CD4-positive, alpha-beta memory T cell (primary cell): ENCODE data around the gene POLR3C. TPM values are rescaled to one million over a fixed set of nuclear protein-coding genes. Genes with fewer than 3 reads are reported as not detected.

Experiments
- CTCF ChIA-PET: fragments of 350-600 bp; sonication (Branson Sonifier 250); formaldehyde crosslinking; loops from one replicate; lab custom pipeline; 2021; ENCODE audit warnings: inconsistent platforms; ENCODE audit not compliant: partially characterized antibody; lab: Charles Lee
- POLR2A ChIA-PET: fragments of 350-600 bp; sonication (Branson Sonifier 250); formaldehyde crosslinking; loops from one replicate; lab custom pipeline; 2021; ENCODE audit not compliant: partially characterized antibody; lab: Charles Lee
- DNase-seq, 5 donors: peaks; one replicate each; pipeline versions ENCODE4 v3.0.0 to v3.0.0-alpha.2; 2020 to 2022; ENCODE audit warnings: mixed read lengths in 1 of 5
- H3K27ac ChIP-seq: one replicate; pipeline ENCODE4 v1.7.0; 2013; ENCODE audit warnings: low read depth, low read length
- H3K27me3 ChIP-seq: 2 replicates; pipeline ENCODE4 v1.7.0; 2013; ENCODE audit warnings: mild to moderate bottlenecking, low read length, moderate library complexity; ENCODE audit not compliant: insufficient read depth
- H3K36me3 ChIP-seq: 2 replicates; pipeline ENCODE4 v1.7.0; 2013; ENCODE audit warnings: mild to moderate bottlenecking, low read length, moderate library complexity; ENCODE audit not compliant: insufficient read depth
- H3K4me1 ChIP-seq: 2 replicates; pipeline ENCODE4 v1.7.0; 2013; ENCODE audit warnings: mild to moderate bottlenecking, low read length, moderate library complexity; ENCODE audit not compliant: insufficient read depth
- H3K4me3 ChIP-seq, 2 donors: one replicate each; pipeline ENCODE4 v1.7.0; 2013; ENCODE audit warnings: low read length in 2 of 2, mild to moderate bottlenecking in 1 of 2
- H3K9me3 ChIP-seq, 2 donors: one replicate each; pipeline ENCODE4 v1.7.0; 2013; ENCODE audit warnings: low read length in 2 of 2, control low read depth in 1 of 2; ENCODE audit not compliant: control insufficient read depth in 1 of 2
- H3K27ac Mint-ChIP-seq, 7 donors: one replicate each; pipeline ENCODE4 v1.8.0; 2020 to 2021; ENCODE audit warnings: mixed read lengths in 7 of 7, mild to moderate bottlenecking in 6 of 7, inconsistent platforms in 3 of 7, moderate library complexity in 3 of 7
- H3K27me3 Mint-ChIP-seq, 2 donors: one replicate each; pipeline ENCODE4 v1.8.0; 2020 to 2021; ENCODE audit warnings: mixed read lengths in 2 of 2
- H3K36me3 Mint-ChIP-seq, 2 donors: one replicate each; pipeline ENCODE4 v1.8.0; 2020 to 2021; ENCODE audit warnings: mixed read lengths in 2 of 2, inconsistent platforms in 1 of 2, mild to moderate bottlenecking in 1 of 2
- H3K4me1 Mint-ChIP-seq, 4 donors: one replicate each; pipeline ENCODE4 v1.8.0; 2020 to 2021; ENCODE audit warnings: mixed read lengths in 4 of 4, mild to moderate bottlenecking in 1 of 4
- H3K4me3 Mint-ChIP-seq, 8 donors: one replicate each; pipeline ENCODE4 v1.8.0; 2020 to 2021; ENCODE audit warnings: mixed read lengths in 8 of 8, mild to moderate bottlenecking in 7 of 8, moderate library complexity in 6 of 8, inconsistent platforms in 3 of 8
- H3K9me3 Mint-ChIP-seq, 8 donors: one replicate each; pipeline ENCODE4 v1.8.0; 2020 to 2021; ENCODE audit warnings: mixed read lengths in 8 of 8, mild to moderate bottlenecking in 5 of 8, inconsistent platforms in 3 of 8, moderate library complexity in 1 of 8
- intact Hi-C: fragments of 100-400 bp; cut with micrococcal nuclease; formaldehyde crosslinking; loops from one replicate; pipeline ENCODE4 v1.15.1; 2023
- polyA plus RNA-seq, 2 donors: library from polyadenylated mRNA; unstranded; fragments of 300-500 nt; fragmentation: Illumina TruSeq; gene quantifications; one replicate each; pipeline ENCODE4 v1.2.3, GENCODE V29; 2021
- total RNA-seq, 2 experiments: library from RNA; stranded (reverse); gene quantifications; one replicate each; pipeline ENCODE4 v1.2.3, GENCODE V29; 2021

Gene POLR3C
- total and polyA plus RNA-seq, 4 experiments from 2014 or later: 43.5 to 52.0 (median 44.2) TPM

DNA sequence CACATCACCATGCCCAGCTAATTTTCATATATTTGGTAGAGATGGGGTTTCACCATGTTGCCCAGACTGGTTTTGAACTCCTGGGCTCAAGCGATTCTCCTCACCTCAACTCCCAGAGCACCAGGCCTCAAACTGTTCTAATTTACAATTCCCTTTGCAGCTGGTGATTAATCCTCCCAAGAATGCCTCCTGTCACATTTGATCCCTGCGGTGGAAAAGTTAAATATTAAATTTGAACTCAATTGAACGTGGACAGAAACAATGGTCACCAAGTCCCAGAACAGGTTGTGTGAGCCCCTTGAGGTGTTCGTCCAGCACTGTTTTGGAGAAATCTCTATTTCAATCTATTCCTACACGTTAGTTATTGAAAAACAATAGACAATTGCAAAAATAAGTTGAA lies 63.6 kb downstream of the POLR3C start:
- no peaks in the 10 kb centered on the region for H3K36me3 Mint-ChIP-seq
- H3K27ac ChIP-seq: no peak overlapping the region
- ChIA-PET POLR2A (interaction anchor here (0.9 to 3.1 kb wide), 2 partner anchors 29 to 31 kb away, joined by 4 to 13 read pairs; partner anchors contain the start of genes PEX11B and PIAS3), CTCF (interaction anchor here (11.4 kb wide), 1 partner anchor 41 kb away, joined by 78 read pairs; the partner anchor contains the start of gene NUDT17)
- peaks cover 10 to 28% (median 14%) of the 10 kb centered on the region in 4 donors for H3K4me1 Mint-ChIP-seq
- no peak overlapping the region for H3K4me3 ChIP-seq
- intact Hi-C loops: no loop called here
- peaks cover 8 to 19% of the 10 kb centered on the region in 2 donors for H3K27me3 Mint-ChIP-seq
- H3K9me3 ChIP-seq: no peaks in the 10 kb centered on the region
- peak overlapping the region in 4 of 8 donors; percentile 2 to 53 (median 16) for H3K4me3 Mint-ChIP-seq
- no peaks in the 10 kb centered on the region for H3K36me3 ChIP-seq
- H3K9me3 Mint-ChIP-seq: no peaks in the 10 kb centered on the region
- H3K27me3 ChIP-seq: peaks cover 11% of the 10 kb centered on the region
- H3K4me1 ChIP-seq: peaks cover 13% of the 10 kb centered on the region
- H3K27ac Mint-ChIP-seq: no peak overlapping the region
- DNase-seq: no peak

DNA sequence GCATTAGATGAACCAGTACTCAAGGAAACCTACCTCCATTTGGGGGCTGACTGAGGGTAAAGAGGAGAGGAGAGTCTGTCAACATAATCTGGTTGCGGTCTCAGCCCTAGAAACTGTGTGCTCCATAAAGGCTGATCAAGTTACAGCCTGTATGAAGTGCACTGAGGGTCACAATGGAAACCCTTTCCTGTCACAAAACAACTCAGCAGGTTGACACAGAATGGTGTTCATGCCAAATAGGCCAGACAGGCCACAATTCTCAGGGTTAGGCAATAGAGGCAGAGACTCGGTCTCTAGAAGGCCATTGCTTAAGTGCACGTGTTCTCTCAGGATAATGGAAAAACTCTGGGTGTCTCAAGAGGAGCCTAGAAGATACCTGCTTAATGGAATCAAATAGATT lies 65.7 kb downstream of the POLR3C start:
- H3K27ac Mint-ChIP-seq: no peak overlapping the region

DNA sequence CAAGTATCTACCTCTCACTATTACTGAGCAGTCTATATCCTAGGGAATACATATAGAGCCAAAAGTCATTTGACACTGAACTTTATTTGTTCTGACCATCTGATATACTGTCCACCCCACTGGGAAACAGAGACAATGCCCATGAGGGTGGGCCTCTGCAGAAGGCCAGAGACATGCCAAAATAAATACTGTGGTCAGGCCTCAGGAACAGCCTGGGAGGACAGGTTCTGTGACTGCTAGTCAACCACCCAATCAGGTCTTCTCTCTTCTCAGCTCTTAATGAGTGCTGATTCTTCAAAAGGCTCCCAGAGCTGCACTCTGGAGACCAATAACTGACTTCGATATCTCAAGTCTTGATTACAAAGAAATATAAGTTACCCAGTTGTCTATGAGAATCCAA lies 67.1 kb downstream of the POLR3C start:
- Histone ChIP-seq H3K9me3 (no peaks in the 10 kb centered on the region), H3K27ac (no peak overlapping the region), H3K4me1 (peaks cover 3% of the 10 kb centered on the region), H3K4me3 (no peak overlapping the region), H3K36me3 (no peaks in the 10 kb centered on the region), H3K27me3 (no peaks in the 10 kb centered on the region)
- no peak overlapping the region for H3K4me3 Mint-ChIP-seq
- peaks cover 0 to 2% of the 10 kb centered on the region in 2 donors for H3K27me3 Mint-ChIP-seq
- no peak overlapping the region for H3K27ac Mint-ChIP-seq
- ChIA-PET POLR2A (interaction anchor here (0.7 to 2.8 kb wide), 5 partner anchors 32 to 116 kb away, joined by 4 to 12 read pairs (median 4); partner anchors contain the start of genes NUDT17, PIAS3 and RBM8A), CTCF (interaction anchor here (0.7 to 4.4 kb wide), 16 partner anchors 11 to 135 kb away, joined by 3 to 43 read pairs (median 8); partner anchors contain the start of genes HJV, ITGA10, LIX1L and NUDT17)
- H3K4me1 Mint-ChIP-seq: peaks cover 2 to 9% (median 3%) of the 10 kb centered on the region in 4 donors
- H3K9me3 Mint-ChIP-seq: no peaks in the 10 kb centered on the region
- no peaks in the 10 kb centered on the region for H3K36me3 Mint-ChIP-seq
- no peak for DNase-seq
- intact Hi-C loops: loop anchor here (1.0 kb wide), 1 partner anchor 122 kb away; no protein-coding TSS in a partner anchor

More for the DNA sequence above, 65.7 kb downstream of the POLR3C start:
- intact Hi-C loops: no loop called here
- Histone ChIP-seq H3K4me3 (no peak overlapping the region), H3K27me3 (no peaks in the 10 kb centered on the region), H3K4me1 (peaks cover 13% of the 10 kb centered on the region), H3K9me3 (no peaks in the 10 kb centered on the region), H3K27ac (no peak overlapping the region), H3K36me3 (no peaks in the 10 kb centered on the region)
- H3K9me3 Mint-ChIP-seq: no peaks in the 10 kb centered on the region
- CTCF ChIA-PET: interaction anchor here (0.6 to 11.4 kb wide), 3 partner anchors 26 to 124 kb away, joined by 3 to 78 read pairs (median 43); partner anchors contain the start of gene NUDT17
- peaks cover 10 to 23% (median 12%) of the 10 kb centered on the region in 4 donors for H3K4me1 Mint-ChIP-seq
- no peak overlapping the region for H3K4me3 Mint-ChIP-seq
- DNase-seq: no peak
- no peaks in the 10 kb centered on the region for H3K36me3 Mint-ChIP-seq
- H3K27me3 Mint-ChIP-seq: peaks cover 4 to 9% of the 10 kb centered on the region in 2 donors
- POLR2A ChIA-PET: interaction anchor here (1.0 kb wide), 1 partner anchor 24 kb away, joined by 3 read pairs; no protein-coding TSS in a partner anchor

DNA sequence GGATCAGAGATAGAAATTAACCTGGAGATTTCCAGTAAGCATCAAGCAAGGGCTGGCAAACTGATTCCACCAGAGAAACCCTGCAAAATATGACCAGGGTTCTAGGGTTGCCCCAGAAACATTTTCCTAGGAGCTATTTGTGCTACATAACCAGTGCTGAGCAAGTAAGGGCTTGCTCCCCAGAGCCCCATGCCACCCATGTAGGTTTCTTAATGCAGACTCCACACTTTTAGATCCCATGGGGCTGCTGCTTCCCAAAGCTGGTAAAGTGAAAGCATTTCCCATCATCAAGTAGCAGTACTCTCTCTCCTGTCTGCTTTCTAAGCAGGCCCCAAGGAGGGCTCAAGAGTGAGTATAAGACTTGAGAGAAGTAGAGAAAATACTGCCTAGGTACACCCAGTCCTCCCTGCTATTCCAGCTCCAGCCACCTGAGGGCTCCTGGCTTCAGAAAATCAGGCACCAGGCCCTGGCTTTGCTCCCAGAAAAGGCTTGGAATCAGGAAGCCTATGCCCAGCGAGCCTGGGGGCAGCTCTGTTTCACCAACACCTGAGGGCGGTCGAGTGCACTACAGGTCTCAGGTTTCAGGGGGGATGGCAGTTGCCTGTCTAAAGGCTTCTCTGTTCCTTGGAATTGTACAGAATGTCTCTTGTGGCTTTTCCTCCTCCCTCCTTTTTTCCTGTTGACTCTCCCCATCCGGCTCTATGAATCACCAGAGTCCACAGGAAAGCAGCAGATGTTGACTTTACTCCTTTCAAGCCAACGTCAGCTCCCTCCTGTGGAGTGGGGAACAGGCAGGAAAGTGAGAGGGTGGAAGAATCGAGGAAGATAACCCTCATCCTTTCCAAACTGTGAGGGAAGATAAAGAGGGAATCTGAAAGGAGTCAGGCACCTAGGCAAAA lies 67.8 kb downstream of the POLR3C start:
- ChIA-PET POLR2A (interaction anchor here (0.7 to 2.8 kb wide), 6 partner anchors 27 to 115 kb away, joined by 3 to 12 read pairs (median 4); partner anchors contain the start of genes NUDT17, PIAS3 and RBM8A), CTCF (interaction anchor here (0.7 to 4.4 kb wide), 23 partner anchors 10 to 134 kb away, joined by 3 to 43 read pairs (median 5); partner anchors contain the start of genes HJV, ITGA10, LIX1L and NUDT17)
- Mint-ChIP-seq H3K27ac (no peak overlapping the region), H3K27me3 (peaks cover 0 to under 1% of the 10 kb centered on the region in 2 donors), H3K36me3 (no peaks in the 10 kb centered on the region), H3K4me3 (no peak overlapping the region), H3K9me3 (no peaks in the 10 kb centered on the region), H3K4me1 (peaks cover 0 to 2% (median under 1%) of the 10 kb centered on the region in 4 donors)
- H3K4me1 ChIP-seq: no peaks in the 10 kb centered on the region
- no peaks in the 10 kb centered on the region for H3K27me3 ChIP-seq
- peak; percentile 21 to 50 (median 38) for DNase-seq
- no peaks in the 10 kb centered on the region for H3K9me3 ChIP-seq
- H3K36me3 ChIP-seq: no peaks in the 10 kb centered on the region
- H3K27ac ChIP-seq: no peak overlapping the region
- intact Hi-C loops: loop anchor here (1.0 kb wide), 1 partner anchor 121 kb away; no protein-coding TSS in a partner anchor
- H3K4me3 ChIP-seq: no peak overlapping the region

DNA sequence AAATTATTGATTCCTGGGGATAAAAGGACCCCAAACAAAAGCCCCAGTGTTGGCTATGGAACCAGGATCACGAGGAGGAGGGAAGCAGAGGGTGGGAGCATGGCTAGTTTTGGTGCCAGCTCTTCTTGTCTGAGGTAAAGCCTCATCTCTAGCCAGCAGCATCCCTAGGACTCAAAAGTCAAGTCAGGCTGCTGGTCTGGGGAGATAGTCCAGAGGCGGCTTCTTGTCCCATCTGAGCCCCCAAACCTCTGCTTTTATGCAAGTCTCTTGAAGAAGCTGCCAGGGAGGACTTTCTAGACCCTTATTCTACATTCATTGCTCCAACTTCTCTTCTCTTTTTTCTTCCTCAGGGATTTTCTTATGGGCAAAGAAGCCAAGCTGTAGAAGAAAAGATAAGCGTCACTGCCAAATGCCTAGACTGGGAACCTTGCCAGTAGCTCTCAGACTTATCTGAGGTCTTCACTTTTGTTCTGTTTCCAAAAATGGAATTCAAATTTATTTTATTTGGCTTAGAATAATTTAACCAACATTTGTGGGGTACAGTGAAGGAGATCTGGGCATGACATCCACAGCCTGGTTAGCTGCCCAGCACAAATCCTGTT lies 68.6 kb downstream of the POLR3C start:
- H3K4me3 ChIP-seq: no peak overlapping the region
- CTCF ChIA-PET: interaction anchor here (0.6 to 4.4 kb wide), 20 partner anchors 9 to 134 kb away, joined by 3 to 43 read pairs (median 6); partner anchors contain the start of genes ITGA10, LIX1L, NUDT17 and RBM8A
- H3K36me3 Mint-ChIP-seq: peaks cover 3% of the 10 kb centered on the region in 2 donors
- H3K27ac ChIP-seq: no peak overlapping the region
- H3K27ac Mint-ChIP-seq: no peak overlapping the region
- POLR2A ChIA-PET: interaction anchor here (0.7 to 2.8 kb wide), 4 partner anchors 26 to 115 kb away, joined by 3 to 12 read pairs (median 6); partner anchors contain the start of genes NUDT17 and PIAS3
- H3K27me3 Mint-ChIP-seq: no peaks in the 10 kb centered on the region
- intact Hi-C loops: no loop called here
- H3K4me3 Mint-ChIP-seq: no peak overlapping the region
- H3K9me3 Mint-ChIP-seq: no peaks in the 10 kb centered on the region
- DNase-seq: no peak
- no peaks in the 10 kb centered on the region for H3K9me3 ChIP-seq
- H3K4me1 Mint-ChIP-seq: no peaks in the 10 kb centered on the region
- H3K27me3 ChIP-seq: no peaks in the 10 kb centered on the region
- no peaks in the 10 kb centered on the region for H3K4me1 ChIP-seq
- H3K36me3 ChIP-seq: no peaks in the 10 kb centered on the region

DNA sequence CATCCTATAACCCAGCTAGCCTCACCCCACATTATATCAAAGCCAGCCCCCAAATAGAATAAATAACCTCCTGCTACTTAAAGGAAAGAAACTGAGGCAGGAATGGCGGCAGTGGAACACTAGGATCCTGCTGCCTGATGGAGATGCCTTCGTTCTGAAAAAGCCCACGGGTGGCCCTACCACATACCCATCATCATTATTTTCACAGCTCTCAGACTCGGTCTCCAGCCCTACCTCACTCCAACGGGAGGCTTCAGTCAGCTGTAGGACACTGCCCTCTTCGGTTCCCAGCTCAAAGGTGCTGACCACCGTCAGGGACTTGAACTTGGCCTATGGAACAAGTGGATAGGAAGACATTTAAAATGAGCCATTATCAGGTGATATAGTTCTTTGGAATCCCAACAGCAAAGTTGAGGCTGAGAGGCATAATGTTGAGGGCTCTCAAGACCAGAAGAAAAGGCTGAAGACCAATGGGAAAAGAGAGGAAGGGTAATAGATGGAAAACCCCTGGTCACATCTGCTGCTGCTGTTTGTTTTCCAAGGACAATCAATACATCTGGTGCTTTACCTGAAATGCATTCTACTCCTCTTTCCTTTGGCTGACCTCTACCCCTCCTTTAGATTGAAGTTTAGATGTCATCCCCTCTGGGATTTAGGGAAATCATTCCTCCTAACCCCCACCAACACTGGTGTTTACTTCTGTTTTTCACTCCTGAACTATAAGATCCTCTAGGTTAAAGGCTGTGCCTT lies 69.5 kb downstream of the POLR3C start:
- Mint-ChIP-seq H3K9me3 (no peaks in the 10 kb centered on the region), H3K4me1 (no peaks in the 10 kb centered on the region), H3K36me3 (peaks cover 3 to 7% of the 10 kb centered on the region in 2 donors), H3K27me3 (no peaks in the 10 kb centered on the region), H3K4me3 (peak overlapping the region in 1 of 8 donors; percentile 43), H3K27ac (peak overlapping the region in 1 of 7 donors; percentile 42)
- CTCF ChIA-PET: interaction anchor here (1.4 to 4.4 kb wide), 10 partner anchors 9 to 124 kb away, joined by 4 to 43 read pairs (median 12); partner anchors contain the start of genes LIX1L and NUDT17
- POLR2A ChIA-PET: interaction anchor here (2.8 kb wide), 1 partner anchor 34 kb away, joined by 12 read pairs; the partner anchor contains the start of gene PIAS3
- Histone ChIP-seq H3K27ac (no peak overlapping the region), H3K36me3 (no peaks in the 10 kb centered on the region), H3K27me3 (no peaks in the 10 kb centered on the region), H3K9me3 (no peaks in the 10 kb centered on the region), H3K4me1 (no peaks in the 10 kb centered on the region), H3K4me3 (no peak overlapping the region)
- no peak for DNase-seq
- intact Hi-C loops: no loop called here
